Measurements from ENCODE around the gene NINJ1.
"Not testable (repeated sequence)": the region's sequence is repeated elsewhere in the genome, so short reads cannot be mapped to it uniquely, and the experiment has no call there.

NINJ1 gene

GRCh38 chr9:93159601-93160471 is 25.8 kb upstream of the NINJ1 start:
- DNase-seq (ENCODE audit: low spot score) (peak; percentile 91), FAIRE-seq (peak; percentile 50)

GRCh38 chr9:93156475-93157008 is 22.5 kb upstream of the NINJ1 start:
- DNase-seq (ENCODE audit: low spot score) (no peak), FAIRE-seq (no peak)

- no peak for DNase-seq (ENCODE audit: low spot score)
- FAIRE-seq: no peak
Observed at GRCh38 chr9:93155716-93156474, 21.8 kb upstream of the NINJ1 start.

- DNase-seq (ENCODE audit: low spot score): peak; percentile 68
- FAIRE-seq: no peak
Observed at GRCh38 chr9:93154293-93154903, 20.3 kb upstream of the NINJ1 start.

- FAIRE-seq: no peak
- DNase-seq (ENCODE audit: low spot score): no peak
Observed at GRCh38 chr9:93151097-93151784, 17.2 kb upstream of the NINJ1 start.

GRCh38 chr9:93149361-93149760 is 15.3 kb upstream of the NINJ1 start:
- FAIRE-seq: no peak
- no peak for DNase-seq (ENCODE audit: low spot score)

- FAIRE-seq (no peak), DNase-seq (ENCODE audit: low spot score) (no peak)
Observed at GRCh38 chr9:93148721-93149120, 14.7 kb upstream of the NINJ1 start.

- FAIRE-seq (no peak), DNase-seq (ENCODE audit: low spot score) (no peak)
Observed at GRCh38 chr9:93147632-93148031, 13.6 kb upstream of the NINJ1 start.

- DNase-seq (ENCODE audit: low spot score); FAIRE-seq: not testable (repeated sequence)
Observed at GRCh38 chr9:93146696-93147095, 12.6 kb upstream of the NINJ1 start.

GRCh38 chr9:93143830-93144530 is 9.9 kb upstream of the NINJ1 start:
- FAIRE-seq (peak; percentile 62), DNase-seq (ENCODE audit: low spot score) (peak; percentile 57)

- FAIRE-seq: no peak
- no peak for DNase-seq (ENCODE audit: low spot score)
Observed at GRCh38 chr9:93141771-93142483, 7.9 kb upstream of the NINJ1 start.

GRCh38 chr9:93139365-93140182 is 5.5 kb upstream of the NINJ1 start:
- FAIRE-seq: no peak

GRCh38 chr9:93138171-93138764 is 4.2 kb upstream of the NINJ1 start:
- FAIRE-seq: no peak
- no peak for DNase-seq (ENCODE audit: low spot score)

More at GRCh38 chr9:93139365-93140182, 5.5 kb upstream of the NINJ1 start:
- no peak for DNase-seq (ENCODE audit: low spot score)

- FAIRE-seq: no peak
- DNase-seq (ENCODE audit: low spot score): no peak
Observed at GRCh38 chr9:93137362-93137761, 3.3 kb upstream of the NINJ1 start.

GRCh38 chr9:93136011-93136440 is 2.0 kb upstream of the NINJ1 start:
- DNase-seq (ENCODE audit: low spot score): no peak
- no peak for FAIRE-seq

- DNase-seq (ENCODE audit: low spot score) (peak; percentile 30), FAIRE-seq (no peak)
Observed at GRCh38 chr9:93134740-93135444, 841 bp upstream of the NINJ1 start.

GRCh38 chr9:93133681-93134014 is 403 bp downstream of the NINJ1 start:
- DNase-seq (ENCODE audit: low spot score) (peak; percentile 69), FAIRE-seq (no peak)
